Measurements from ENCODE around the gene NFATC2IP. TPM values are rescaled to one million over a fixed set of nuclear protein-coding genes. Genes with fewer than 3 reads are reported as not detected.

The NFATC2IP gene
- total and polyA plus RNA-seq, 9 of the 15 experiments (the other 6 are each of a cell fraction or from before 2014, with no cell fraction given), result 15.6 to 106 (median 46.9) TPM

- TF ChIP-seq FOXA1 (IDR thresholded peaks at IDR 0.05; ENCODE audit: borderline replicate concordance) (no peak), PPARD (CRISPR knock-in tag; IDR thresholded peaks at IDR 0.05) (no peak), SREBF2 (CRISPR knock-in tag; IDR thresholded peaks at IDR 0.05) (no peak), CAMTA2 (CRISPR knock-in tag; conservative IDR thresholded peaks at IDR 0.05) (no peak; the same call in 1 of the 2 replicates), ARID3A (IDR thresholded peaks at IDR 0.05; ENCODE audit: borderline replicate concordance, low read depth, low read length) (no peak), DDX20 (tag; IDR thresholded peaks at IDR 0.05; ENCODE audit: low read depth) (no peak), SMAD1 (IDR thresholded peaks at IDR 0.05; ENCODE audit: low read depth, low read length, partially characterized antibody) (no peak), ZNF121 (CRISPR knock-in tag; conservative IDR thresholded peaks at IDR 0.05) (no peak), U2AF2 (optimal IDR thresholded peaks at IDR 0.05; ENCODE audit: low read depth, low read length) (no peak), ZNF324 (CRISPR knock-in tag; IDR thresholded peaks at IDR 0.05) (0 out of 2 replicates have a peak, but pooled peaks have one; percentile 45), TAF15 (IDR thresholded peaks at IDR 0.05; ENCODE audit: low read depth, low read length) (no peak), RAD21 (CRISPR knock-in tag; conservative IDR thresholded peaks at IDR 0.05 in 1 of 2, IDR thresholded peaks at IDR 0.05 in 1 of 2) (0 out of 4 replicates have a peak, but pooled peaks of 1 of the 2 experiments have one; percentile 5), C11orf30 (IDR thresholded peaks at IDR 0.05; ENCODE audit: low read depth) (no peak), CHD1 (IDR thresholded peaks at IDR 0.05; ENCODE audit: low read length) (no peak), CTBP1 (IDR thresholded peaks at IDR 0.05; ENCODE audit: borderline replicate concordance) (peak; percentile 31; the same call in 1 of the 2 replicates), SFPQ (IDR thresholded peaks at IDR 0.05; ENCODE audit: low read depth, low read length) (no peak), CCNT2 (IDR thresholded peaks at IDR 0.05; ENCODE audit: borderline replicate concordance, extremely low read depth, insufficient read length, low read depth, low read length) (peak; percentile 93), ZNF3 (CRISPR knock-in tag; IDR thresholded peaks at IDR 0.05) (no peak), HDGF (IDR thresholded peaks at IDR 0.05) (peak; percentile 98)
These were observed 58.5 kb downstream of the NFATC2IP start (continued) for GRCh38 chr16:29009050-29009837.

Data from K562 (cell line).